HCT116 (cell line): ENCODE results near the gene BPIFB6. TPM values are rescaled to one million over a fixed set of nuclear protein-coding genes. Genes with fewer than 3 reads are reported as not detected.

Experiments
- ATAC-seq: fragments of 200-7000 bp; cut with Tn5 transposase; 2 replicates; pipeline ENCODE4 v1.9.1; 2020; ENCODE audit warnings: mild to moderate bottlenecking, moderate library complexity
- BruUV-seq: library from RNA; stranded (reverse); fragments of 400-500 nt; replicated peaks from 2 replicates; lab custom pipeline; 2021; lab: Mats Ljungman, UMichigan
- CTCF ChIA-PET: fragments of 300-600 bp; sonication (Branson Sonifier 250); formaldehyde crosslinking; loops from one replicate; lab custom pipeline; 2021; ENCODE audit warnings: antibody characterized with exemption; lab: Charles Lee
- POLR2A ChIA-PET: fragments of 300-600, 350-600 bp; sonication (Branson Sonifier 250); formaldehyde crosslinking; loops from one replicate; lab custom pipeline; 2021; ENCODE audit warnings: antibody characterized with exemption; lab: Charles Lee
- RAD21 ChIA-PET, 2 experiments: fragments of 300-600 bp; sonication (Branson Sonifier 250); formaldehyde crosslinking; loops; one replicate each; lab custom pipeline; 2023; ENCODE audit warnings: low total read pairs in 2 of 2; ENCODE audit not compliant: uncharacterized antibody in 2 of 2, unreplicated experiment in 2 of 2, low non-redundant PET in 1 of 2; lab: Charles Lee
- DNase-seq: peaks from one replicate; pipeline ENCODE4 v3.0.0-alpha.2; 2010; ENCODE audit warnings: low read depth, low spot score
- H2AFZ ChIP-seq: fragments of 200-600 bp; shearing (Covaris generic), sonication (generic); 2 replicates; pipeline ENCODE4 v1.6.1; 2017; ENCODE audit warnings: low read depth, mixed run types, mixed read lengths, antibody characterized with exemption, low read length; ENCODE audit not compliant: poor library complexity, severe bottlenecking
- H3K27ac ChIP-seq: 2 replicates; pipeline ENCODE4 v1.5.1; 2012; ENCODE audit warnings: low read depth, low read length
- H3K27me3 ChIP-seq: fragments of 200-600 bp; sonication (generic); 2 replicates; pipeline ENCODE4 v1.6.1; 2016; ENCODE audit warnings: mixed run types, low read length, mixed read lengths; ENCODE audit not compliant: insufficient read depth
- H3K36me3 ChIP-seq, 2 experiments: fragments of 200-500 bp in 1 of 2; fragments of 200-600 bp in 1 of 2; sonication (Bioruptor generic) in 1 of 2; sonication (generic) in 1 of 2; 2 replicates each; pipeline versions ENCODE4 v1.5.1 to v1.6.1; 2014 to 2016; ENCODE audit warnings: low read length in 2 of 2, inconsistent platforms in 1 of 2, mixed read lengths in 1 of 2, mixed run types in 1 of 2; ENCODE audit not compliant: insufficient read depth in 2 of 2, control insufficient read depth in 1 of 2
- H3K4me1 ChIP-seq, 2 experiments: fragments of 200-600 bp in 1 of 2; sonication (generic) in 1 of 2; 2 replicates each; pipeline versions ENCODE4 v1.5.1 to v1.6.1; 2012 to 2017; ENCODE audit warnings: low read length in 2 of 2, inconsistent platforms in 1 of 2, mild to moderate bottlenecking in 1 of 2, mixed read lengths in 1 of 2, mixed run types in 1 of 2, moderate library complexity in 1 of 2; ENCODE audit not compliant: insufficient read depth in 2 of 2, control insufficient read depth in 1 of 2
- H3K4me2 ChIP-seq: fragments of 200-600 bp; sonication (generic); 2 replicates; pipeline ENCODE4 v1.6.1; 2017; ENCODE audit warnings: mixed run types, low read length, mixed read lengths
- H3K4me3 ChIP-seq, 2 experiments: fragments of 200-600 bp in 1 of 2; sonication (generic) in 1 of 2; replicated peaks in 1 of 2; 2 replicates each; pipeline ENCODE4 v1.5.1; 2011 to 2016; ENCODE audit warnings: low read length in 2 of 2, control low read depth in 1 of 2, low read depth in 1 of 2, mild to moderate bottlenecking in 1 of 2, mixed read lengths in 1 of 2, mixed run types in 1 of 2
- H3K79me2 ChIP-seq: fragments of 200-600 bp; sonication (generic); 2 replicates; pipeline ENCODE4 v1.6.1; 2017; ENCODE audit warnings: mild to moderate bottlenecking, mixed run types, low read length, moderate library complexity, mixed read lengths; ENCODE audit not compliant: insufficient read depth
- H3K9ac ChIP-seq: fragments of 200-600 bp; sonication (generic); 2 replicates; pipeline ENCODE4 v1.6.1; 2016; ENCODE audit warnings: low read length, mixed read lengths
- H3K9me2 ChIP-seq: fragments of 200-600 bp; sonication (generic), shearing (Covaris generic); 2 replicates; pipeline ENCODE4 v1.6.1; 2017; ENCODE audit warnings: mixed run types, mild to moderate bottlenecking, moderate library complexity; ENCODE audit not compliant: insufficient read depth
- H3K9me3 ChIP-seq, 2 experiments: fragments of 200-500 bp in 1 of 2; fragments of 200-600 bp in 1 of 2; sonication (Bioruptor generic) in 1 of 2; sonication (generic) in 1 of 2; 2 replicates each; pipeline ENCODE4 v1.6.1; 2014 to 2017; ENCODE audit warnings: low read length in 2 of 2, mixed read lengths in 2 of 2, inconsistent platforms in 1 of 2, low read depth in 1 of 2, mild to moderate bottlenecking in 1 of 2, mixed run types in 1 of 2, moderate library complexity in 1 of 2; ENCODE audit not compliant: control insufficient read depth in 1 of 2, insufficient read depth in 1 of 2
- H4K20me1 ChIP-seq: fragments of 200-600 bp; sonication (generic), shearing (Covaris generic); 2 replicates; pipeline ENCODE4 v1.6.1; 2017; ENCODE audit warnings: mixed run types, mild to moderate bottlenecking, moderate library complexity; ENCODE audit not compliant: insufficient read depth
- CBX3 ChIP-seq: IDR thresholded peaks from 2 replicates; pipeline ENCODE4 v1.6.1; 2012; ENCODE audit warnings: low read depth
- CEBPB ChIP-seq: IDR thresholded peaks from 2 replicates; pipeline ENCODE4 v1.6.1; 2012; ENCODE audit warnings: low read depth
- EGR1 ChIP-seq: IDR thresholded peaks from 2 replicates; pipeline ENCODE4 v1.6.1; 2012; ENCODE audit warnings: low read depth
- EZH2 ChIP-seq: fragments of 200-600 bp; sonication (generic); IDR thresholded peaks from 2 replicates; pipeline ENCODE4 v1.6.1; 2017; ENCODE audit warnings: antibody characterized with exemption, mixed run types
- EZH2phosphoT487 ChIP-seq: fragments of 200-600 bp; IDR thresholded peaks from 2 replicates; pipeline ENCODE4 v1.6.1; 2018; ENCODE audit warnings: antibody characterized with exemption, borderline replicate concordance
- FOSL1 ChIP-seq: IDR thresholded peaks from 2 replicates; pipeline ENCODE4 v1.6.1; 2012; ENCODE audit warnings: low read depth
- JUND ChIP-seq: IDR thresholded peaks from 2 replicates; pipeline ENCODE4 v1.6.1; 2012
- MAX ChIP-seq: IDR thresholded peaks from 2 replicates; pipeline ENCODE4 v1.6.1; 2012
- POLR2A ChIP-seq: IDR thresholded peaks from 2 replicates; pipeline ENCODE4 v1.7.0; 2011; ENCODE audit warnings: borderline replicate concordance; ENCODE audit not compliant: insufficient read depth, insufficient read length; ENCODE audit errors: extremely low read depth
- POLR2AphosphoS5 ChIP-seq: IDR thresholded peaks from 2 replicates; pipeline ENCODE4 v1.6.1; 2011; ENCODE audit warnings: mild to moderate bottlenecking, low read depth, low read length, moderate library complexity
- RAD21 ChIP-seq: IDR thresholded peaks from 2 replicates; pipeline ENCODE4 v1.6.1; 2012; ENCODE audit warnings: low read depth, mild to moderate bottlenecking
- SIN3A ChIP-seq: IDR thresholded peaks from 2 replicates; pipeline ENCODE4 v1.6.1; 2012; ENCODE audit warnings: low read depth
- SP1 ChIP-seq: IDR thresholded peaks from 2 replicates; pipeline ENCODE4 v1.6.1; 2012; ENCODE audit warnings: low read depth
- SRF ChIP-seq: IDR thresholded peaks from 2 replicates; pipeline ENCODE4 v1.6.1; 2012; ENCODE audit warnings: low read depth
- TCF7L2 ChIP-seq: IDR thresholded peaks from 2 replicates; pipeline ENCODE4 v1.7.0; 2011; ENCODE audit warnings: borderline replicate concordance, inconsistent platforms; ENCODE audit not compliant: insufficient read depth, insufficient read length; ENCODE audit errors: extremely low read depth
- YY1 ChIP-seq: IDR thresholded peaks from 2 replicates; pipeline ENCODE4 v1.6.1; 2011; ENCODE audit warnings: low read length, low read depth, moderate library complexity, mild to moderate bottlenecking; ENCODE audit not compliant: insufficient replicate concordance; ENCODE audit errors: extremely low read depth
- ZFX ChIP-seq: fragments of 450-650 bp; IDR thresholded peaks from 2 replicates; pipeline ENCODE4 v1.6.1; 2017
- ZNF274 ChIP-seq: fragments of 200-500 bp; sonication (Bioruptor generic); IDR thresholded peaks from 2 replicates; pipeline ENCODE4 v1.6.1; 2014; ENCODE audit warnings: mild to moderate bottlenecking, low read depth, low read length, inconsistent platforms
- intact Hi-C: fragments of 100-400 bp; cut with micrococcal nuclease; formaldehyde crosslinking; loops from 2 replicates; pipeline ENCODE4 v1.10.0; 2022
- total RNA-seq: library from RNA; stranded (reverse); gene quantifications from one replicate; pipeline ENCODE4 v1.2.1, GENCODE V29; 2021; ENCODE audit not compliant: unreplicated experiment
- TF ChIP-seq, protein P1 (sequence below), 3 experiments: fragments of 200-600 bp in 1 of 3; sonication (generic) in 1 of 3; IDR thresholded peaks in 2 of 3; conservative IDR thresholded peaks in 1 of 3; 2 replicates each; pipeline ENCODE4 v1.5.1; 2012 to 2017; ENCODE audit warnings: low read depth in 2 of 3, low read length in 2 of 3, antibody characterized with exemption in 1 of 3, borderline replicate concordance in 1 of 3, control low read depth in 1 of 3, mild to moderate bottlenecking in 1 of 3, mixed read lengths in 1 of 3, mixed run types in 1 of 3, moderate library complexity in 1 of 3; ENCODE audit not compliant: insufficient read depth in 1 of 3
- TF ChIP-seq, protein P2 (sequence below): IDR thresholded peaks from 2 replicates; pipeline ENCODE4 v1.6.1; 2012

The BPIFB6 gene
- total RNA-seq, 1 experiment from 2014 or later: not detected

DNA sequence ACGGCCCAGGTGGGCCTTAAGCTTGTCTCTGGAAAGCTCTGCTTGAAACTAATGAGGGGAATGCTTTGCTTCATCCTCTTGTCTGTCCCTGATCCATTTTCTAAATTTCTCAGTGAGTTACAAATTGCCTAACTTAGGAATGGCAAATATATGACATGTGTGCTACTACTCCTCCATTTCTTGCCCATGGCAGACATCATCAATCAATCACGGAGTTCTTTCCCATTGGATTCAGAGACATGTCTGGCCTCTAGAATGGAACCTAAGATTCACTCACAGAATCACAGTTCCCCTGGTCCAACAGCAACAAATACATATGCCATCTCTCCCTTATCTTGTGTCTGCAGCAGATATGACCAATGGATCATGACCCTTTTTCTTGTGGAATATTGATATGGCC lies 41.4 kb downstream of the BPIFB6 start:
- no peak overlapping the region for H3K27ac ChIP-seq
- H3K4me1 ChIP-seq: peaks cover 8 to 17% of the 10 kb centered on the region in 2 experiments; a peak in 3 of 4 replicates
- no peaks in the 10 kb centered on the region for H3K36me3 ChIP-seq
- no peak overlapping the region for H2AFZ ChIP-seq
- POLR2A ChIA-PET: no interaction called here
- no peaks in the 10 kb centered on the region for H3K9me2 ChIP-seq
- intact Hi-C loops: no loop called here
- no peak overlapping the region for H3K4me3 ChIP-seq
- no TSS peak for BruUV-seq
- no peaks in the 10 kb centered on the region for H3K9me3 ChIP-seq
- no peak for ATAC-seq
- DNase-seq: no peak
- RAD21 ChIA-PET: no interaction called here
- no peaks in the 10 kb centered on the region for H3K27me3 ChIP-seq
- CTCF ChIA-PET: no interaction called here
- TF ChIP-seq FOSL1: no peak
- TF ChIP-seq CBX3: no peak
- no peak for TF ChIP-seq ZFX
- TF ChIP-seq EZH2phosphoT487: no peak
- no peak for TF ChIP-seq TCF7L2
- no peak for TF ChIP-seq JUND
- no peak for TF ChIP-seq ZNF274
- no peak for TF ChIP-seq POLR2AphosphoS5
- no peak for TF ChIP-seq SIN3A
- no peak for TF ChIP-seq SP1
- TF ChIP-seq RAD21: no peak
- TF ChIP-seq CEBPB: no peak
- no peak for TF ChIP-seq EZH2
- TF ChIP-seq, protein P1, sequence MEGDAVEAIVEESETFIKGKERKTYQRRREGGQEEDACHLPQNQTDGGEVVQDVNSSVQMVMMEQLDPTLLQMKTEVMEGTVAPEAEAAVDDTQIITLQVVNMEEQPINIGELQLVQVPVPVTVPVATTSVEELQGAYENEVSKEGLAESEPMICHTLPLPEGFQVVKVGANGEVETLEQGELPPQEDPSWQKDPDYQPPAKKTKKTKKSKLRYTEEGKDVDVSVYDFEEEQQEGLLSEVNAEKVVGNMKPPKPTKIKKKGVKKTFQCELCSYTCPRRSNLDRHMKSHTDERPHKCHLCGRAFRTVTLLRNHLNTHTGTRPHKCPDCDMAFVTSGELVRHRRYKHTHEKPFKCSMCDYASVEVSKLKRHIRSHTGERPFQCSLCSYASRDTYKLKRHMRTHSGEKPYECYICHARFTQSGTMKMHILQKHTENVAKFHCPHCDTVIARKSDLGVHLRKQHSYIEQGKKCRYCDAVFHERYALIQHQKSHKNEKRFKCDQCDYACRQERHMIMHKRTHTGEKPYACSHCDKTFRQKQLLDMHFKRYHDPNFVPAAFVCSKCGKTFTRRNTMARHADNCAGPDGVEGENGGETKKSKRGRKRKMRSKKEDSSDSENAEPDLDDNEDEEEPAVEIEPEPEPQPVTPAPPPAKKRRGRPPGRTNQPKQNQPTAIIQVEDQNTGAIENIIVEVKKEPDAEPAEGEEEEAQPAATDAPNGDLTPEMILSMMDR (IDR thresholded peaks at IDR 0.05 in 2 of 3, conservative IDR thresholded peaks at IDR 0.05 in 1 of 3; ENCODE audit: borderline replicate concordance in 1 of 3, insufficient read depth in 1 of 3, low read depth in 2 of 3, low read length in 2 of 3): no peak
- TF ChIP-seq YY1: no peak
- no peak for TF ChIP-seq SRF
- TF ChIP-seq, protein P2, sequence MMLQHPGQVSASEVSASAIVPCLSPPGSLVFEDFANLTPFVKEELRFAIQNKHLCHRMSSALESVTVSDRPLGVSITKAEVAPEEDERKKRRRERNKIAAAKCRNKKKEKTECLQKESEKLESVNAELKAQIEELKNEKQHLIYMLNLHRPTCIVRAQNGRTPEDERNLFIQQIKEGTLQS: no peak
- no peak for TF ChIP-seq EGR1
- no peak for TF ChIP-seq MAX
- TF ChIP-seq POLR2A: no peak
- H3K9ac ChIP-seq: no peak overlapping the region
- no peaks in the 10 kb centered on the region for H4K20me1 ChIP-seq
- H3K79me2 ChIP-seq: no peaks in the 10 kb centered on the region
- no peak overlapping the region for H3K4me2 ChIP-seq
